A549 (cell line): ENCODE measurements around the gene FOCAD. TPM values are rescaled to one million over a fixed set of nuclear protein-coding genes. Genes with fewer than 3 reads are reported as not detected.

Experiments
- ATAC-seq, 2 experiments: fragments of 200-7000 bp in 1 of 2; fragments of >200 bp in 1 of 2; cut with Nextera tagmentation in 1 of 2; cut with Tn5 transposase in 1 of 2; 3 replicates each; pipeline versions ENCODE4 v1.8.0 to v1.9.1; 2018 to 2020; ENCODE audit warnings: mild to moderate bottlenecking in 1 of 2, moderate library complexity in 1 of 2
- CTCF ChIA-PET: fragments of 300-600 bp; sonication (Branson Sonifier 250); formaldehyde crosslinking; extraction: SDS; loops from one replicate; lab custom pipeline; 2021; ENCODE audit warnings: antibody characterized with exemption, inconsistent platforms; lab: Yijun Ruan, JAX
- POLR2A ChIA-PET: fragments of 350-600 bp; formaldehyde crosslinking; extraction: SDS; loops from one replicate; lab custom pipeline; 2021; ENCODE audit warnings: antibody characterized with exemption, inconsistent platforms; lab: Yijun Ruan, JAX
- DNase-seq, 2 experiments: peaks; one replicate each; pipeline versions ENCODE4 v3.0.0 to v3.0.0-alpha.2; 2011 to 2016; ENCODE audit warnings: low read depth in 1 of 2, low spot score in 1 of 2
- FAIRE-seq: peaks from 2 replicates; lab custom pipeline; 2011; peaks lifted over from hg19 to GRCh38; lab: Jason Lieb, UNC
- H3K27ac ChIP-seq, 2 experiments: fragments of >200 bp; sonication (Bioruptor Twin); formaldehyde crosslinking; 3 replicates each; pipeline ENCODE4 v1.5.1; 2016 to 2017
- H3K4me1 ChIP-seq: fragments of >200 bp; sonication (Bioruptor Twin); formaldehyde crosslinking; 3 replicates; pipeline ENCODE4 v1.6.1; 2016
- H3K4me2 ChIP-seq: fragments of >200 bp; sonication (Bioruptor Twin); formaldehyde crosslinking; 3 replicates; pipeline ENCODE4 v1.6.1; 2016
- H3K4me3 ChIP-seq: fragments of >200 bp; sonication (Bioruptor Twin); formaldehyde crosslinking; 3 replicates; pipeline ENCODE4 v1.5.1; 2016
- H3K9me3 ChIP-seq: fragments of >200 bp; sonication (Bioruptor Twin); formaldehyde crosslinking; 3 replicates; pipeline ENCODE4 v1.6.1; 2016
- CBX2 ChIP-seq: fragments of 200-600 bp; sonication (generic); IDR thresholded peaks from 2 replicates; pipeline ENCODE4 v1.6.1; 2016; ENCODE audit warnings: low read depth, mild to moderate bottlenecking, borderline replicate concordance
- CBX8 ChIP-seq: fragments of 200-600 bp; sonication (generic); IDR thresholded peaks from 2 replicates; pipeline ENCODE4 v1.6.1; 2016
- CEBPB ChIP-seq, 2 experiments: fragments of >200 bp in 1 of 2; sonication (Bioruptor Twin) in 1 of 2; formaldehyde crosslinking in 1 of 2; IDR thresholded peaks; 2 replicates each; pipeline ENCODE4 v1.6.1; 2012 to 2016
- CHD2 ChIP-seq: fragments of 150-350 bp; IDR thresholded peaks from 2 replicates; pipeline ENCODE4 v1.6.1; 2014; ENCODE audit warnings: low read length; ENCODE audit not compliant: partially characterized antibody
- CHD4 ChIP-seq: fragments of 200-600 bp; sonication (generic); IDR thresholded peaks from 2 replicates; pipeline ENCODE4 v1.6.1; 2016; ENCODE audit warnings: antibody characterized with exemption, mild to moderate bottlenecking, borderline replicate concordance
- EP300 ChIP-seq, 2 experiments: fragments of >200 bp; sonication (Bioruptor Twin); formaldehyde crosslinking; IDR thresholded peaks; 2 replicates in 1 of 2; 3 replicates in 1 of 2; pipeline ENCODE4 v1.6.1; 2016 to 2017
- FOSL2 ChIP-seq, 2 experiments: fragments of 450-650 bp in 1 of 2; fragments of >200 bp in 1 of 2; sonication (Bioruptor Twin) in 1 of 2; formaldehyde crosslinking; IDR thresholded peaks; 2 replicates each; pipeline versions ENCODE4 v1.5.0 to v1.6.1; 2016 to 2020; ENCODE audit warnings: mild to moderate bottlenecking in 1 of 2, moderate library complexity in 1 of 2
- FOXS1 ChIP-seq: fragments of 250-450 bp; sonication (Bioruptor Pico); IDR thresholded peaks from 2 replicates; pipeline ENCODE4 v1.5.0; 2020; ENCODE audit warnings: mild to moderate bottlenecking, moderate library complexity
- HDAC2 ChIP-seq: fragments of 200-600 bp; sonication (generic); IDR thresholded peaks from 2 replicates; pipeline ENCODE4 v1.6.1; 2016
- HEYL ChIP-seq: fragments of 250-450 bp; sonication (Bioruptor Pico); IDR thresholded peaks from 2 replicates; pipeline ENCODE4 v1.8.0; 2021; ENCODE audit warnings: mild to moderate bottlenecking, moderate library complexity
- HOXB5 ChIP-seq: fragments of 250-450 bp; sonication (Bioruptor Pico); IDR thresholded peaks from 2 replicates; pipeline ENCODE4 v1.5.0; 2020; ENCODE audit warnings: mild to moderate bottlenecking, moderate library complexity
- JUN ChIP-seq, 2 experiments: fragments of >200 bp; sonication (Bioruptor Twin); formaldehyde crosslinking; IDR thresholded peaks; 2 replicates in 1 of 2; 3 replicates in 1 of 2; pipeline ENCODE4 v1.6.1; 2016 to 2017
- JUNB ChIP-seq: fragments of >200 bp; sonication (Bioruptor Twin); formaldehyde crosslinking; IDR thresholded peaks from 2 replicates; pipeline ENCODE4 v1.6.1; 2016
- KDM1A ChIP-seq: fragments of 200-600 bp; sonication (generic); IDR thresholded peaks from 2 replicates; pipeline ENCODE4 v1.6.1; 2016; ENCODE audit warnings: low read depth, mild to moderate bottlenecking
- KDM5A ChIP-seq: fragments of 200-600 bp; sonication (generic); IDR thresholded peaks from 2 replicates; pipeline ENCODE4 v1.6.1; 2016; ENCODE audit warnings: antibody characterized with exemption, mild to moderate bottlenecking
- MAFK ChIP-seq: fragments of 450-650 bp; IDR thresholded peaks from 2 replicates; pipeline ENCODE4 v1.6.1; 2014; ENCODE audit not compliant: partially characterized antibody
- NFE2L2 ChIP-seq: fragments of 150-350 bp; conservative IDR thresholded peaks from 2 replicates; pipeline ENCODE4 v1.6.1; 2014; ENCODE audit warnings: low read length
- NPAS2 ChIP-seq: fragments of 250-450 bp; sonication (Bioruptor Pico); IDR thresholded peaks from 2 replicates; pipeline ENCODE4 v1.8.0; 2022; ENCODE audit warnings: mild to moderate bottlenecking, moderate library complexity, borderline replicate concordance
- PHF8 ChIP-seq: fragments of 200-600 bp; sonication (generic); IDR thresholded peaks from 2 replicates; pipeline ENCODE4 v1.6.1; 2016; ENCODE audit warnings: low read depth, mild to moderate bottlenecking, antibody characterized with exemption, moderate library complexity, borderline replicate concordance
- POLR2A ChIP-seq: IDR thresholded peaks from 2 replicates; pipeline ENCODE4 v1.6.1; 2012; ENCODE audit warnings: mild to moderate bottlenecking, low read length
- RARB ChIP-seq: fragments of 250-450 bp; sonication (Bioruptor Pico); IDR thresholded peaks from 2 replicates; pipeline ENCODE4 v1.8.0; 2021; ENCODE audit warnings: mild to moderate bottlenecking, moderate library complexity
- RCOR1 ChIP-seq: fragments of 150-350 bp; IDR thresholded peaks from 2 replicates; pipeline ENCODE4 v1.6.1; 2014; ENCODE audit warnings: antibody characterized with exemption, low read length, low read depth
- RNF2 ChIP-seq: fragments of 200-600 bp; sonication (generic); IDR thresholded peaks from 2 replicates; pipeline ENCODE4 v1.6.1; 2016; ENCODE audit warnings: low read depth, mild to moderate bottlenecking, antibody characterized with exemption, moderate library complexity, borderline replicate concordance
- SMC3 ChIP-seq: fragments of >200 bp; sonication (Bioruptor Twin); formaldehyde crosslinking; IDR thresholded peaks from 3 replicates; pipeline ENCODE4 v1.6.1; 2018; ENCODE audit warnings: inconsistent platforms
- SREBF2 ChIP-seq: fragments of 450-650 bp; IDR thresholded peaks from 2 replicates; pipeline ENCODE4 v1.6.1; 2014; ENCODE audit warnings: mild to moderate bottlenecking, moderate library complexity
- TP53 ChIP-seq: fragments of 250-450 bp; sonication (Bioruptor Pico); IDR thresholded peaks from 2 replicates; pipeline ENCODE4 v1.5.0; 2021; ENCODE audit warnings: mild to moderate bottlenecking, moderate library complexity
- ZFP36 ChIP-seq: fragments of 450-650 bp; IDR thresholded peaks from 2 replicates; pipeline ENCODE4 v1.6.1; 2014; ENCODE audit warnings: borderline replicate concordance; ENCODE audit not compliant: partially characterized antibody
- WGBS: methylation state at CpG from one replicate; pipeline ENCODE4 v1.1.6; 2017; ENCODE audit errors: missing lambda C conversion rate; 5-methylcytosine and 5-hydroxymethylcytosine counted together
- polyA plus RNA-seq, 4 experiments: library from polyadenylated mRNA; depleted of rRNA in 3 of 4; stranded (reverse); fragments of >200 nt; fragmentation: RNase III in 1 of 4; extraction: RNeasy Plus Mini Kit Qiagen cat#74134 plus additional on column Dnase treatment in 1 of 4; gene quantifications; 2 replicates in 3 of 4; 3 replicates in 1 of 4; pipeline ENCODE4 v1.2.3, GENCODE V29; 2011 to 2017
- TF ChIP-seq, protein P1 (sequence below): fragments of 250-450 bp; sonication (Bioruptor Pico); IDR thresholded peaks from 2 replicates; pipeline ENCODE4 v1.5.0; 2021; ENCODE audit warnings: mild to moderate bottlenecking, moderate library complexity, borderline replicate concordance
- TF ChIP-seq, protein P2 (sequence below): fragments of >200 bp; sonication (Bioruptor Twin); formaldehyde crosslinking; IDR thresholded peaks from 3 replicates; pipeline ENCODE4 v1.6.1; 2016
- TF ChIP-seq, protein P3 (sequence below): fragments of 250-450 bp; sonication (Bioruptor Pico); IDR thresholded peaks from 2 replicates; pipeline ENCODE4 v1.5.0; 2020; ENCODE audit warnings: low read depth, mild to moderate bottlenecking, moderate library complexity
- TF ChIP-seq, protein P4 (sequence below): IDR thresholded peaks from 2 replicates; pipeline ENCODE4 v1.6.1; 2012

Gene FOCAD
- polyA plus RNA-seq, 2 of the 4 experiments (the other 2 are of a cell fraction), result 22.0 to 53.8 TPM

DNA sequence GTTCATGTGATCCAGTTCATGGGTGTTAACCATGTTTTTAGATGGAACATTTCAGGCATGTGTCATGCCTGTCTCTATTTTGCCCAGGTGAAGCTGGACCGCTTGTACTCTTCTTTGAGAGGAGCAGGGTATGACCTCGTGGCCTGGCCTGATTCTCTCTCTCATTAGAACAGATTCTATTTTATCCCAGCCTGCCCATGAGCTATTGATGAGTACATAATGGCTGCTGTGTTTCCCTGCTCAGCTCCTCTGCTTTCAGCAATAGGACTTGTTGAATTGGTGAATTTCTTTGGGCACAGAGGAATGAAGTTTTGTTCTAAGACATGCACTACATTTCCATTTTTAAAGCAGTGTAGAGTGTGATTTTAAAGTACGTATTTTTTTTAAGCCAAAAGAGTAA lies 261.2 kb downstream of the FOCAD start:
- ChIA-PET CTCF (interaction anchor here (0.9 to 7.0 kb wide), 3 partner anchors 165 to 321 kb away, joined by 3 to 84 read pairs (median 29); partner anchors contain the start of gene MLLT3), POLR2A (no interaction called here)
- FAIRE-seq, result no peak
- Histone ChIP-seq H3K4me3 (no peak overlapping the region), H3K4me1 (no peaks in the 10 kb centered on the region), H3K27ac (no peak overlapping the region), H3K4me2 (no peak overlapping the region), H3K9me3 (no peaks in the 10 kb centered on the region)
- no peak for TF ChIP-seq HOXB5 (CRISPR knock-in tag)
- no peak for TF ChIP-seq CBX2
- TF ChIP-seq, protein P1, sequence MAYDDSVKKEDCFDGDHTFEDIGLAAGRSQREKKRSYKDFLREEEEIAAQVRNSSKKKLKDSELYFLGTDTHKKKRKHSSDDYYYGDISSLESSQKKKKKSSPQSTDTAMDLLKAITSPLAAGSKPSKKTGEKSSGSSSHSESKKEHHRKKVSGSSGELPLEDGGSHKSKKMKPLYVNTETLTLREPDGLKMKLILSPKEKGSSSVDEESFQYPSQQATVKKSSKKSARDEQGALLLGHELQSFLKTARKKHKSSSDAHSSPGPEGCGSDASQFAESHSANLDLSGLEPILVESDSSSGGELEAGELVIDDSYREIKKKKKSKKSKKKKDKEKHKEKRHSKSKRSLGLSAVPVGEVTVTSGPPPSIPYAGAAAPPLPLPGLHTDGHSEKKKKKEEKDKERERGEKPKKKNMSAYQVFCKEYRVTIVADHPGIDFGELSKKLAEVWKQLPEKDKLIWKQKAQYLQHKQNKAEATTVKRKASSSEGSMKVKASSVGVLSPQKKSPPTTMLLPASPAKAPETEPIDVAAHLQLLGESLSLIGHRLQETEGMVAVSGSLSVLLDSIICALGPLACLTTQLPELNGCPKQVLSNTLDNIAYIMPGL (CRISPR knock-in tag), result no peak
- TF ChIP-seq RNF2, result no peak
- no peak for TF ChIP-seq RARB (CRISPR knock-in tag)
- TF ChIP-seq HEYL (CRISPR knock-in tag), result no peak
- no peak for TF ChIP-seq SREBF2
- no peak for TF ChIP-seq HDAC2
- TF ChIP-seq FOXS1 (CRISPR knock-in tag), result no peak
- no peak for TF ChIP-seq MAFK
- no peak for TF ChIP-seq NFE2L2
- no peak for TF ChIP-seq PHF8
- TF ChIP-seq CHD4, result no peak
- TF ChIP-seq, protein P2, sequence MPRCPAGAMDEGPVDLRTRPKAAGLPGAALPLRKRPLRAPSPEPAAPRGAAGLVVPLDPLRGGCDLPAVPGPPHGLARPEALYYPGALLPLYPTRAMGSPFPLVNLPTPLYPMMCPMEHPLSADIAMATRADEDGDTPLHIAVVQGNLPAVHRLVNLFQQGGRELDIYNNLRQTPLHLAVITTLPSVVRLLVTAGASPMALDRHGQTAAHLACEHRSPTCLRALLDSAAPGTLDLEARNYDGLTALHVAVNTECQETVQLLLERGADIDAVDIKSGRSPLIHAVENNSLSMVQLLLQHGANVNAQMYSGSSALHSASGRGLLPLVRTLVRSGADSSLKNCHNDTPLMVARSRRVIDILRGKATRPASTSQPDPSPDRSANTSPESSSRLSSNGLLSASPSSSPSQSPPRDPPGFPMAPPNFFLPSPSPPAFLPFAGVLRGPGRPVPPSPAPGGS, result no peak
- TF ChIP-seq ZFP36, result no peak
- TF ChIP-seq, protein P3, sequence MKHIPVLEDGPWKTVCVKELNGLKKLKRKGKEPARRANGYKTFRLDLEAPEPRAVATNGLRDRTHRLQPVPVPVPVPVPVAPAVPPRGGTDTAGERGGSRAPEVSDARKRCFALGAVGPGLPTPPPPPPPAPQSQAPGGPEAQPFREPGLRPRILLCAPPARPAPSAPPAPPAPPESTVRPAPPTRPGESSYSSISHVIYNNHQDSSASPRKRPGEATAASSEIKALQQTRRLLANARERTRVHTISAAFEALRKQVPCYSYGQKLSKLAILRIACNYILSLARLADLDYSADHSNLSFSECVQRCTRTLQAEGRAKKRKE, result no peak
- no peak for TF ChIP-seq CEBPB (IDR thresholded peaks at IDR 0.05)
- no peak for TF ChIP-seq RCOR1
- no peak for TF ChIP-seq JUNB
- ATAC-seq, result no peak
- DNase-seq, result no peak
- 75% methylated on average over 3 of the region's 3 CpGs for WGBS

DNA sequence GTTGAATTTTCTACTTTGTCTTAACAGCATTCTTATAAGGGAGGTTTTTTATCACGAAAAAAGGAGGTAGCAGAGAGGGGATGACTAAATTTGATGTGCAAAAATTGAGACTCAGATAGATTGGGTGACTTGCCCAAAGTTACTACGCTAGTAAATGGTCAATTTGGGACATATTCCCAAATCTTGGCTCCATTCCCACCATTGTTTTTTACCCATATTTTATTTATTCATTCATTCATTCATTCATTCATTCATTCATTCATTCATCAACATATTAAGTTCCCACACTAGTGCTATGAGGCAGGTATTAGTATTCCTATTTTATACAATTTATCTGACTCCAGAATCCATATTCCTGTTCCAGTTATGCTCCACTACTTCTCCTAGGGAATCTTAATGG lies 261.8 kb downstream of the FOCAD start:
- ChIA-PET POLR2A (no interaction called here), CTCF (interaction anchor here (1.0 to 7.0 kb wide), 3 partner anchors 165 to 589 kb away, joined by 3 to 84 read pairs (median 29); partner anchors contain the start of gene MLLT3)
- WGBS, result 80% methylated on average over 2 of the region's 2 CpGs
- FAIRE-seq, result no peak
- Histone ChIP-seq H3K4me1 (no peaks in the 10 kb centered on the region), H3K4me2 (no peak overlapping the region), H3K27ac (no peak overlapping the region), H3K4me3 (no peak overlapping the region), H3K9me3 (no peaks in the 10 kb centered on the region)
- no peak for TF ChIP-seq JUN (IDR thresholded peaks at IDR 0.05)
- no peak for TF ChIP-seq RNF2
- no peak for TF ChIP-seq NFE2L2
- no peak for TF ChIP-seq TP53 (CRISPR knock-in tag)
- no peak for TF ChIP-seq CHD4
- TF ChIP-seq ZFP36, result no peak
- no peak for TF ChIP-seq CBX8
- TF ChIP-seq CEBPB (IDR thresholded peaks at IDR 0.05), result no peak
- TF ChIP-seq SMC3, result no peak
- TF ChIP-seq CHD2, result no peak
- TF ChIP-seq FOSL2 (IDR thresholded peaks at IDR 0.05), result no peak
- TF ChIP-seq FOSL2 (CRISPR knock-in tag; IDR thresholded peaks at IDR 0.05), result no peak
- no peak for TF ChIP-seq POLR2A
- TF ChIP-seq MAFK, result no peak
- no peak for TF ChIP-seq KDM5A
- no peak for TF ChIP-seq EP300 (IDR thresholded peaks at IDR 0.05)
- TF ChIP-seq NPAS2 (CRISPR knock-in tag), result no peak
- no peak for TF ChIP-seq JUNB
- TF ChIP-seq KDM1A, result no peak
- TF ChIP-seq, protein P4, sequence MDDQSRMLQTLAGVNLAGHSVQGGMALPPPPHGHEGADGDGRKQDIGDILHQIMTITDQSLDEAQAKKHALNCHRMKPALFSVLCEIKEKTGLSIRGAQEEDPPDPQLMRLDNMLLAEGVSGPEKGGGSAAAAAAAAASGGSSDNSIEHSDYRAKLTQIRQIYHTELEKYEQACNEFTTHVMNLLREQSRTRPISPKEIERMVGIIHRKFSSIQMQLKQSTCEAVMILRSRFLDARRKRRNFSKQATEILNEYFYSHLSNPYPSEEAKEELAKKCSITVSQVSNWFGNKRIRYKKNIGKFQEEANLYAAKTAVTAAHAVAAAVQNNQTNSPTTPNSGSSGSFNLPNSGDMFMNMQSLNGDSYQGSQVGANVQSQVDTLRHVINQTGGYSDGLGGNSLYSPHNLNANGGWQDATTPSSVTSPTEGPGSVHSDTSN, result no peak
- no peak for DNase-seq
- ATAC-seq, result no peak
